Uterus (tissue), 4 donors: Measurements from ENCODE around the gene JARID2. TPM values are rescaled to one million over a fixed set of nuclear protein-coding genes. Genes with fewer than 3 reads are reported as not detected.

ENCODE experiments used
- DNase-seq, 2 donors: peaks; one replicate each; pipeline ENCODE4 v3.0.0-alpha.2; 2019 to 2020
- H3K27ac ChIP-seq, 2 donors: fragments of 200-600 bp; sonication (generic); 1 replicate in 1 of 2; 2 replicates in 1 of 2; pipeline ENCODE4 v1.5.1; 2016 to 2018
- H3K27me3 ChIP-seq, 2 donors: fragments of 200-600 bp; sonication (generic); one replicate each; pipeline ENCODE4 v1.5.1; 2018 to 2019; ENCODE audit warnings: control low read depth in 1 of 2
- H3K36me3 ChIP-seq, 2 donors: fragments of 200-600 bp; sonication (generic); one replicate each; pipeline ENCODE4 v1.5.1; 2019; ENCODE audit warnings: control low read depth in 1 of 2
- H3K4me1 ChIP-seq, 2 donors: fragments of 200-600 bp; sonication (generic); one replicate each; pipeline ENCODE4 v1.5.1; 2018 to 2019; ENCODE audit warnings: control low read depth in 1 of 2
- H3K4me3 ChIP-seq, 2 donors: fragments of 200-600 bp; sonication (generic); 1 replicate in 1 of 2; 2 replicates in 1 of 2; pipeline ENCODE4 v1.5.1; 2018 to 2019; ENCODE audit warnings: mild to moderate bottlenecking in 1 of 2
- H3K9me3 ChIP-seq, 2 donors: fragments of 200-600 bp; sonication (generic); one replicate each; pipeline ENCODE4 v1.5.1; 2019; ENCODE audit warnings: control low read depth in 1 of 2
- CTCF ChIP-seq, 4 experiments: fragments of 200-600 bp in 2 of 4; fragments of 450-650 bp in 2 of 4; sonication (generic) in 2 of 4; IDR thresholded peaks; one replicate each; pipeline ENCODE4 v1.5.1; 2016 to 2019; ENCODE audit warnings: antibody characterized with exemption in 4 of 4, mild to moderate bottlenecking in 2 of 4, moderate library complexity in 1 of 4
- POLR2A ChIP-seq, 2 donors: fragments of 450-650 bp; IDR thresholded peaks; one replicate each; pipeline ENCODE4 v1.6.1; 2016; ENCODE audit warnings: antibody characterized with exemption in 2 of 2, mild to moderate bottlenecking in 1 of 2, moderate library complexity in 1 of 2
- intact Hi-C: fragments of 100-400 bp; cut with DNase I; formaldehyde crosslinking; loops from one replicate; pipeline ENCODE4 v1.15.1; 2023; ENCODE audit warnings: low total_unique reads
- total RNA-seq, 4 donors: library from RNA; depleted of rRNA in 3 of 4; stranded (reverse); fragments of >200 nt in 3 of 4; gene quantifications; one replicate each; pipeline versions ENCODE4 v1.1.0 to v1.2.4, GENCODE V29; 2014 to 2023
- donor health status: DM: yes; HTN: yes; CAD: no.

The JARID2 gene
- total RNA-seq, 4 donors from 2014 or later, result 2.6 to 15.8 (median 8.0) TPM

- Histone ChIP-seq H3K36me3 (no peaks in the 10 kb centered on the region), H3K27ac (no peak overlapping the region), H3K9me3 (no peaks in the 10 kb centered on the region), H3K4me3 (no peak overlapping the region), H3K27me3 (no peaks in the 10 kb centered on the region), H3K4me1 (no peaks in the 10 kb centered on the region)
- intact Hi-C loops, result no loop called here
- TF ChIP-seq POLR2A (IDR thresholded peaks at IDR 0.05), result no peak
- no peak for DNase-seq
Measured at GRCh38 chr6:15340775-15341174, 94.9 kb downstream of the JARID2 start.

- H3K4me1 ChIP-seq, result no peaks in the 10 kb centered on the region
- intact Hi-C loops, result no loop called here
- no peaks in the 10 kb centered on the region for H3K9me3 ChIP-seq
- no peak overlapping the region for H3K4me3 ChIP-seq
- TF ChIP-seq CTCF (IDR thresholded peaks at IDR 0.05), result no peak
- TF ChIP-seq POLR2A (IDR thresholded peaks at IDR 0.05), result no peak
- DNase-seq, result no peak
- H3K36me3 ChIP-seq, result no peaks in the 10 kb centered on the region
- no peak overlapping the region for H3K27ac ChIP-seq
- H3K27me3 ChIP-seq, result no peaks in the 10 kb centered on the region
Measured at GRCh38 chr6:15341311-15342001, 95.6 kb downstream of the JARID2 start.

- intact Hi-C loops, result no loop called here
Measured at GRCh38 chr6:15342114-15342513, 96.2 kb downstream of the JARID2 start.

GRCh38 chr6:15343490-15344191 lies 97.8 kb downstream of the JARID2 start:
- TF ChIP-seq CTCF (IDR thresholded peaks at IDR 0.05) (no peak), POLR2A (IDR thresholded peaks at IDR 0.05) (no peak)
- H3K4me3 ChIP-seq, result no peak overlapping the region
- H3K9me3 ChIP-seq, result no peaks in the 10 kb centered on the region
- H3K27me3 ChIP-seq, result no peaks in the 10 kb centered on the region
- no peak overlapping the region for H3K27ac ChIP-seq
- intact Hi-C loops, result no loop called here
- no peaks in the 10 kb centered on the region for H3K36me3 ChIP-seq
- DNase-seq, result no peak
- no peaks in the 10 kb centered on the region for H3K4me1 ChIP-seq

More at GRCh38 chr6:15342114-15342513, 96.2 kb downstream of the JARID2 start:
- no peak for DNase-seq
- no peaks in the 10 kb centered on the region for H3K9me3 ChIP-seq
- H3K36me3 ChIP-seq, result no peaks in the 10 kb centered on the region
- H3K4me3 ChIP-seq, result no peak overlapping the region
- no peaks in the 10 kb centered on the region for H3K27me3 ChIP-seq
- no peaks in the 10 kb centered on the region for H3K4me1 ChIP-seq
- no peak overlapping the region for H3K27ac ChIP-seq
- TF ChIP-seq CTCF (IDR thresholded peaks at IDR 0.05), result no peak
- no peak for TF ChIP-seq POLR2A (IDR thresholded peaks at IDR 0.05)

GRCh38 chr6:15344192-15344519 lies 98.3 kb downstream of the JARID2 start:
- Histone ChIP-seq H3K4me3 (no peak overlapping the region), H3K4me1 (no peaks in the 10 kb centered on the region), H3K9me3 (no peaks in the 10 kb centered on the region), H3K36me3 (no peaks in the 10 kb centered on the region), H3K27me3 (no peaks in the 10 kb centered on the region), H3K27ac (no peak overlapping the region)
- TF ChIP-seq POLR2A (IDR thresholded peaks at IDR 0.05), result no peak
- TF ChIP-seq CTCF (IDR thresholded peaks at IDR 0.05), result no peak
- DNase-seq, result no peak
- intact Hi-C loops, result no loop called here
